Peyer's patch (tissue), 4 donors: ENCODE data around the gene NRROS. TPM values are rescaled to one million over a fixed set of nuclear protein-coding genes. Genes with fewer than 3 reads are reported as not detected.
"Not testable (repeated sequence)": the region's sequence is repeated elsewhere in the genome, so short reads cannot be mapped to it uniquely, and the experiment has no call there.

Experiments
- DNase-seq, 3 donors: peaks; one replicate each; pipeline ENCODE4 v3.0.0-alpha.2; 2017 to 2019
- H3K27ac ChIP-seq, 4 donors: fragments of 200-600 bp; sonication (generic); one replicate each; pipeline ENCODE4 v1.5.1; 2016 to 2019
- H3K27me3 ChIP-seq, 2 donors: fragments of 200-600 bp; sonication (generic); one replicate each; pipeline ENCODE4 v1.5.1; 2019
- H3K36me3 ChIP-seq, 3 donors: fragments of 200-600 bp; sonication (generic); one replicate each; pipeline ENCODE4 v1.5.1; 2016 to 2019
- H3K4me1 ChIP-seq, 4 donors: fragments of 200-600 bp; sonication (generic); one replicate each; pipeline ENCODE4 v1.5.1; 2016 to 2019
- H3K4me3 ChIP-seq, 4 donors: fragments of 200-600 bp; sonication (generic); 1 replicate in 3 of 4; 2 replicates in 1 of 4; pipeline ENCODE4 v1.5.1; 2016 to 2019; ENCODE audit warnings: mild to moderate bottlenecking in 1 of 4
- H3K9me3 ChIP-seq, 4 donors: fragments of 200-600 bp; sonication (generic); one replicate each; pipeline ENCODE4 v1.5.1; 2016 to 2019; ENCODE audit warnings: mild to moderate bottlenecking in 1 of 4
- POLR2A ChIP-seq, 2 donors: fragments of 450-650 bp; IDR thresholded peaks; one replicate each; pipeline ENCODE4 v1.5.1; 2017; ENCODE audit warnings: antibody characterized with exemption in 2 of 2, mild to moderate bottlenecking in 2 of 2, moderate library complexity in 2 of 2
- total RNA-seq, 4 donors: library from RNA; depleted of rRNA; stranded (reverse); fragments of >200 nt; gene quantifications; one replicate each; pipeline ENCODE4 v1.1.0, GENCODE V29; 2016
- TF ChIP-seq, protein P1 (sequence below), 6 experiments: fragments of 450-650 bp in 4 of 6; fragments of 200-600 bp in 2 of 6; sonication (generic) in 1 of 6; IDR thresholded peaks; one replicate each; pipeline ENCODE4 v1.5.1; 2017 to 2019; ENCODE audit warnings: antibody characterized with exemption in 6 of 6, mild to moderate bottlenecking in 3 of 6, moderate library complexity in 1 of 6

NRROS gene
- total RNA-seq, result 10 to 100 TPM in 1 of 4 donors, 1 to 10 TPM in 2, under 1 TPM in 1; 0.70 to 10.7 (median 2.8) TPM

DNA sequence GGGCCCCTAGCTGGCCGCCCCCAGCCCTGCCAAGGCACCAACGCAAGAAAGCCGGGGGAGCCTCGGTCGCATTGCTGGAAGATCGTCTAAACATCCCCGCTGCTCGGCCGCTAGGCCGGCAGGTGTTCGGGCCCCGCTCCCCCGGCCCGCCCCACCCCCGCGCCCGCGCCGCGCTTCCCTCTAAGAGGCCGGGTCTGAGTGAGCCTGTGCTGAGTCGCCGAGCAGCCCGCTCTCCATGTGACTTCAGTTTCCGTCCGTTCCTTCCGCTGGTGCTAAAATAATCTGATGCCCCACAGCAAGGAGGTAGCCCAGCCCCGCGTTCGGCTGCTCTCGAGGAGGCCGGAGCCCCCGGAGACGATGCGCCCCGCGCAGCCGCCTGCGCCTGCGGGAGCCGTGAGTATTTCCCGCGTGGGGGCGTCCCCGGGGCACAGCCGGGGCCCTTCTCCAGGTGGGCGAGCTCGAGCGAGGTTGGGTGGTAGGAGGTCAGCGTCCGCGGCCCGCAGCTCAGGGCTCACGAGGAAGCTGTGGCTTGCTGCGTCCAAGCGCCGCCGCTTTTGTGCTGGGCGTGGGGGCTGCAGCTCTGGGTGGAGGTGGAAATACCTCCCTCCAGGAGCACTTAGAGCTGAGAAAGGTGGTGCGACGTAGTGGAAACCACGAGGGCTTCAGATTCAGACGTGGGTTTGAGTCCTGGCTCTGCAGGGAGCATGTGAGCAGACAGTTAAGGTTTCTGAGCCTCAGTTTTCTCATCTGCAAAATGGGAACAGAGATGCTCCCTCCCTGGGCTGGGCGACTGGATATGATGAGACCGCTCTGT lies at the start of gene NRROS:
TSS of gene NRROS (plus strand) at position 212 of the 814 bp plus-strand sequence. CDS start 14,846 bp downstream, outside the sequence.
- TF ChIP-seq POLR2A (IDR thresholded peaks at IDR 0.05), result peak in 1 of 2 donors; percentile 20
- TF ChIP-seq, protein P1, sequence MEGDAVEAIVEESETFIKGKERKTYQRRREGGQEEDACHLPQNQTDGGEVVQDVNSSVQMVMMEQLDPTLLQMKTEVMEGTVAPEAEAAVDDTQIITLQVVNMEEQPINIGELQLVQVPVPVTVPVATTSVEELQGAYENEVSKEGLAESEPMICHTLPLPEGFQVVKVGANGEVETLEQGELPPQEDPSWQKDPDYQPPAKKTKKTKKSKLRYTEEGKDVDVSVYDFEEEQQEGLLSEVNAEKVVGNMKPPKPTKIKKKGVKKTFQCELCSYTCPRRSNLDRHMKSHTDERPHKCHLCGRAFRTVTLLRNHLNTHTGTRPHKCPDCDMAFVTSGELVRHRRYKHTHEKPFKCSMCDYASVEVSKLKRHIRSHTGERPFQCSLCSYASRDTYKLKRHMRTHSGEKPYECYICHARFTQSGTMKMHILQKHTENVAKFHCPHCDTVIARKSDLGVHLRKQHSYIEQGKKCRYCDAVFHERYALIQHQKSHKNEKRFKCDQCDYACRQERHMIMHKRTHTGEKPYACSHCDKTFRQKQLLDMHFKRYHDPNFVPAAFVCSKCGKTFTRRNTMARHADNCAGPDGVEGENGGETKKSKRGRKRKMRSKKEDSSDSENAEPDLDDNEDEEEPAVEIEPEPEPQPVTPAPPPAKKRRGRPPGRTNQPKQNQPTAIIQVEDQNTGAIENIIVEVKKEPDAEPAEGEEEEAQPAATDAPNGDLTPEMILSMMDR (IDR thresholded peaks at IDR 0.05), result no peak

DNA sequence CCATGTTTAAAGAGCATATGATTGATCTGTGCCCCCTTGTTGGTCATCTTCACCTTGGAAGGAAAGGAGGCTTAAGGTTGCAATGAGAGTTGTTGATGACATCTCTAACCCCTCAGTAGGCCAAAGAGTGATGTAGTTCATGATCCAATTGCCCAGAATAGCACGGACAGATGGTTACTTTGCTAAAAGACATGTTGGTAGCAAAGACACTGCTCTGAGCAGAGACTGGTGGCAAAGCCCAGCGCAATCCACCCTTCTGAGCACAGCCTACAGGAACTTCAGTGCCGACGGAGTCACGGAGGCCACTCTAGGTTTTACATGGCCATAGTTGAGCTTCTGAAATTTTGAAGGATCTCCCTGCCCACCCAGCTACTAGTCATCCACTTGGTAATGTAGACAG lies 49.2 kb upstream of the NRROS start:
- DNase-seq, result no peak
- TF ChIP-seq POLR2A (IDR thresholded peaks at IDR 0.05), result no peak
- TF ChIP-seq, protein P1 (IDR thresholded peaks at IDR 0.05), result no peak
- Histone ChIP-seq H3K36me3 (peaks cover 0 to 4% (median 0%) of the 10 kb centered on the region in 3 donors), H3K27me3 (no peaks in the 10 kb centered on the region), H3K27ac (no peak overlapping the region), H3K9me3 (no peaks in the 10 kb centered on the region), H3K4me3 (no peak overlapping the region), H3K4me1 (no peaks in the 10 kb centered on the region)

More for the DNA sequence above, at the start of gene NRROS:
- Histone ChIP-seq H3K36me3 (no peaks in the 10 kb centered on the region), H3K4me3 (peak within 1 kb of the TSS; percentile 40 to 68 (median 53)), H3K27ac (peak within 1 kb of the TSS; percentile 59 to 96 (median 74)), H3K27me3 (no peaks in the 10 kb centered on the region), H3K9me3 (no peaks in the 10 kb centered on the region), H3K4me1 (peaks cover 0 to 13% (median 7%) of the 10 kb centered on the region in 4 donors)
- DNase-seq, result peak; percentile 64 to 93 (median 86)

DNA sequence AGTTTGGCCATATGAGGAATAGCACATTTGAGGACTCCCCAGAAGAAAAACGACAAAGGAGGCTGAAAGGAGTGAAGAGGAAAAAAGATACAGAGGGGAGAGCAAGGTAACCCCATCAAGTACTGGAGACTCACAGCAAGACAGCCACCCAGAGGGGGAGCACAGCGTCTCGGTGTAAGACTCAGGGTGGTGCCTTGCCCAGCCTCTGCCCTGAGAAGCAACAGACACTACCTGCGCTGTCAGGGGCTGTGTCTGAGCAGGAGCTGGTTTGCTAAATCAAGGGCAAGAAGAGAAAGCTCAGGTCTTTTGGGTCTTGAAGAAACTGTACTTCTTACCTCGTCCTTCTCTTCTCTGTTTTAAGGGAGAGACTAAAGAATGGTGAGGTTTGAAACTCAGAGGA lies 43.1 kb upstream of the NRROS start:
- H3K27ac ChIP-seq, result no peak overlapping the region
- no peaks in the 10 kb centered on the region for H3K36me3 ChIP-seq
- DNase-seq, result no peak
- H3K27me3 ChIP-seq, result no peaks in the 10 kb centered on the region
- TF ChIP-seq POLR2A (IDR thresholded peaks at IDR 0.05), result no peak
- TF ChIP-seq, protein P1 (IDR thresholded peaks at IDR 0.05), result no peak
- no peaks in the 10 kb centered on the region for H3K9me3 ChIP-seq
- no peaks in the 10 kb centered on the region for H3K4me1 ChIP-seq
- no peak overlapping the region for H3K4me3 ChIP-seq

DNA sequence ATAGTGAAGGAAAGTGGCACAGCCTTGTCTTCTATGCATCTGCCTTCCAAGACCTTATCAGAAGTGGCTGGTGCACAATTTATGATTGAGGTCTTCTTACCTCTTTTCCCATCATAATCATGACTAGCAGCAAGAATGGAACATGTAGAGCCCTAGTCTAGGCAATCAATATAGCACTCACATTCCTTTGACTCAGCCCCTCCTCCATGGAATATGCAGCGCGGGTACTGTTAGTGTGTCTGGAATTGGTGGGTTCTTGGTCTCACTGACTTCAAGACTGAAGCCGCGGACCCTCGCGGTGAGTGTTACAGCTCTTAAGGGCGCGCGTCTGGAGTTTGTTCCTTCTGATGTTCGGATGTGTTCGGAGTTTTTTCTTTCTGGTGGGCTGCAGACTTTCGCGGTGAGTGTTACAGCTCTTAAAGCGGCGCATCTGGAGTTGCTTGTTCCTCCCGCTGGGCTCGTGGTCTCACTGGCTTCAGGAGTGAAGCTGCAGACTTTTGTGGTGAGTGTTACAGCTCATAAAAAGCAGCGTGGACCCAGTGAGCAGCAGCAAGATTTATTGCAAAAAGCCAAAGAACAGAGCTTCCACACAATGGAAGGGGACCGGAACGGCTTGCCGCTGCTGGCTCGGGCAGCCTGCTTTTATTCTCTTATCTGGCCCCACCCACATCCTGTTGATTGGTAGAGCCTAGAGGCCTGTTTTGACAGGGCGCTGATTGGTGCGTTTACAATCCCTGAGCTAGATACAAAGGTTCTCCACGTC lies 41.3 kb upstream of the NRROS start:
- H3K4me1 ChIP-seq, H3K36me3 ChIP-seq, H3K27ac ChIP-seq, H3K27me3 ChIP-seq, H3K9me3 ChIP-seq: not testable (repeated sequence)
- H3K4me3 ChIP-seq, result peak overlapping the region in 2 of 4 donors; percentile 21 to 32
- peak in 2 of 3 donors; percentile 41 to 59 for DNase-seq

DNA sequence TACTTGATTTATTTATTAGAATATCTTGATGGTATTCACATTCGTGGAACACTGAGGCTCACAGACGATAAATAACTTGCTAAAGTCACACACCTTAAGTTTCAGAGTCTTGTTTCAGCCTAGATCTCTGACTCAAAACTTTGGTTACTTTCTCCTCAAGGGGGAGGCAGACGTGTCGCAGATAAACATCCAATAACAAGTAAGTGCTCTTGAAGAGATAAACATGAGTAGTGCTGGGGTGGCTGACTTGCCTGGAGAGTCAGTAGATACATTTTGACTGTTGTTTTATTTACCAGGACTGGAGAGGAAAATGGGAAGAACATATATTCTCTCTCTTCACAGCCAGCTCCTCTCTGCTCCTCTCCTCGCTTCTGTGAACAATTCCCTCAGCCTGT lies 39.8 kb upstream of the NRROS start:
- no peak for TF ChIP-seq POLR2A (IDR thresholded peaks at IDR 0.05)
- TF ChIP-seq, protein P1 (IDR thresholded peaks at IDR 0.05), result no peak
- Histone ChIP-seq H3K4me3 (no peak overlapping the region), H3K27me3 (no peaks in the 10 kb centered on the region), H3K36me3 (no peaks in the 10 kb centered on the region), H3K9me3 (no peaks in the 10 kb centered on the region), H3K4me1 (no peaks in the 10 kb centered on the region), H3K27ac (no peak overlapping the region)
- no peak for DNase-seq

DNA sequence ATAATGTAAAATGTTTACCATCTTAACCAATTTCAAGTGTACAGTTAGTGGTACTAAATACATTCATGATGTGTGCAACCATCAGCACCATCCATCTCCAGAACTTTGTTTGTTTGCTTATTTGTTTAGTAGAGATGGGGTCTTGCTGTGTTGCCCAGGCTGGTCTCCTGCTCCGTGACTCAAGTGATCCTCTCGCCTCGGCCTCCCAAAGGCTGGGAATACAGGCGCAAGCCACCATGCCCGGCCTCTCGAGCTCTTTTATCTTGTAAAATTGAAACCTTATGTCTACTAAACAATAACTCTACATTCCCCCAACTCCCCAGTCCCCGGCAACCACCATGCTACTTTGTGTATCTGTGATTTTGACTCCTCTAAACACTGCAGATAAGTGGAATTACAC lies 39.1 kb upstream of the NRROS start:
- TF ChIP-seq, protein P1 (IDR thresholded peaks at IDR 0.05), result no peak
- TF ChIP-seq POLR2A (IDR thresholded peaks at IDR 0.05), result no peak
- Histone ChIP-seq H3K36me3 (no peaks in the 10 kb centered on the region), H3K27ac (no peak overlapping the region), H3K4me1 (no peaks in the 10 kb centered on the region), H3K4me3 (no peak overlapping the region), H3K9me3 (no peaks in the 10 kb centered on the region), H3K27me3 (no peaks in the 10 kb centered on the region)
- DNase-seq, result no peak
